Tibial nerve (tissue), 4 donors: ENCODE measurements around the gene CCDC149. TPM values are rescaled to one million over a fixed set of nuclear protein-coding genes. Genes with fewer than 3 reads are reported as not detected.

Source experiments
- DNase-seq, 2 donors: peaks; one replicate each; pipeline ENCODE4 v3.0.0-alpha.2; 2019; ENCODE audit warnings: low spot score in 2 of 2
- H3K27ac ChIP-seq, 4 donors: fragments of 200-600 bp; sonication (generic) in 3 of 4; one replicate each; pipeline ENCODE4 v1.5.1; 2017 to 2019; ENCODE audit warnings: mild to moderate bottlenecking in 1 of 4
- H3K27me3 ChIP-seq, 2 donors: fragments of 200-600 bp; sonication (generic) in 1 of 2; one replicate each; pipeline versions ENCODE4 v1.5.1 to v1.6.0; 2017 to 2019
- H3K36me3 ChIP-seq, 3 donors: fragments of 200-600 bp; sonication (generic); one replicate each; pipeline ENCODE4 v1.5.1; 2018 to 2019
- H3K4me1 ChIP-seq, 4 donors: fragments of 200-600 bp; sonication (generic) in 3 of 4; one replicate each; pipeline ENCODE4 v1.5.1; 2017 to 2019
- H3K4me3 ChIP-seq, 4 donors: fragments of 200-600 bp; sonication (generic) in 3 of 4; one replicate each; pipeline ENCODE4 v1.5.1; 2017 to 2019; ENCODE audit warnings: mild to moderate bottlenecking in 1 of 4, moderate library complexity in 1 of 4
- H3K9me3 ChIP-seq, 4 donors: fragments of 200-600 bp; sonication (generic) in 3 of 4; one replicate each; pipeline ENCODE4 v1.5.1; 2017 to 2019
- CTCF ChIP-seq, 5 experiments: fragments of 200-600 bp in 3 of 5; fragments of 450-650 bp in 2 of 5; sonication (generic) in 3 of 5; IDR thresholded peaks; one replicate each; pipeline ENCODE4 v1.5.1; 2016 to 2019; ENCODE audit warnings: antibody characterized with exemption in 5 of 5, mild to moderate bottlenecking in 3 of 5, moderate library complexity in 2 of 5
- EP300 ChIP-seq, 2 donors: sonication (generic); formaldehyde crosslinking; IDR thresholded peaks; one replicate each; pipeline ENCODE4 v1.6.1; 2017; ENCODE audit warnings: antibody characterized with exemption in 2 of 2, mild to moderate bottlenecking in 1 of 2
- POLR2A ChIP-seq, 2 donors: fragments of 450-650 bp; IDR thresholded peaks; one replicate each; pipeline ENCODE4 v1.6.1; 2017; ENCODE audit warnings: antibody characterized with exemption in 2 of 2, mild to moderate bottlenecking in 2 of 2, moderate library complexity in 2 of 2
- WGBS, 2 donors: methylation state at CpG; one replicate each; pipeline ENCODE4 v1.1.5; 2018; 5-methylcytosine and 5-hydroxymethylcytosine counted together
- total RNA-seq, 4 donors: library from RNA; depleted of rRNA; stranded (reverse); fragments of >200 nt; gene quantifications; one replicate each; pipeline ENCODE4 v1.1.0, GENCODE V29; 2016

CCDC149 gene
- total RNA-seq, 4 donors from 2014 or later = 12.2 to 31.2 (median 15.3) TPM

DNA sequence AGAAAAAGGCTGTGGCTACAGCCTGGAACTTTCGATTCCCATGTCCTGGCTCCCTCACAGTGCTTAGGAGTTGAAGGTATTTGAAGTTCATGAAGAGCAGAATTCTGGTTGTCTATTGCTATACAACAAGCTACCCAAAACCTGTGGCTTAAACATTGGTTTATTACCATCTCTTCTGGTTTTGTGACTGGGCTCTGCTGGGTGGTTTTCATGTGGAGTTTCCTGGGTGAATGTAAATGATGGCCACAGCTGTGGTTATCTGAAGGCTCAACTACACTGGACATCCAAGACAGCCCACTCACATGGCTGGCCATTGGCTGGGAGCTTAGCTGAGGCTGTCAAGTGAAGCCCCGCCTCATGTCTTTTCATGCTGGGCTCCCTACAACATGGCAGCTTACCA, 7.2 kb upstream of the CCDC149 start:
- no peaks in the 10 kb centered on the region for H3K4me1 ChIP-seq
- H3K9me3 ChIP-seq = peaks cover 0 to 7% (median 0%) of the 10 kb centered on the region in 4 donors
- WGBS, 2 donors = 97 to 98% methylated on average over 2 of the region's 2 CpGs

GRCh38 chr4:24917076-24917856, 4.4 kb upstream of the CCDC149 start:
- H3K9me3 ChIP-seq = peaks cover 0 to 7% (median 0%) of the 10 kb centered on the region in 4 donors
- 63 to 67% methylated on average over 20 of the region's 20 CpGs for WGBS, 2 donors
- H3K27me3 ChIP-seq = no peaks in the 10 kb centered on the region
- H3K27ac ChIP-seq = no peak overlapping the region
- TF ChIP-seq POLR2A (IDR thresholded peaks at IDR 0.05) = no peak
- TF ChIP-seq CTCF (IDR thresholded peaks at IDR 0.05) = no peak
- peaks cover 0 to 4% (median under 1%) of the 10 kb centered on the region in 4 donors for H3K4me1 ChIP-seq
- no peak overlapping the region for H3K4me3 ChIP-seq
- H3K36me3 ChIP-seq = no peaks in the 10 kb centered on the region
- no peak for DNase-seq

More for the DNA sequence above, 7.2 kb upstream of the CCDC149 start:
- no peaks in the 10 kb centered on the region for H3K27me3 ChIP-seq
- no peak overlapping the region for H3K27ac ChIP-seq
- H3K36me3 ChIP-seq = no peaks in the 10 kb centered on the region
- no peak overlapping the region for H3K4me3 ChIP-seq
- DNase-seq = no peak
- TF ChIP-seq CTCF (IDR thresholded peaks at IDR 0.05) (no peak), POLR2A (IDR thresholded peaks at IDR 0.05) (no peak), EP300 (IDR thresholded peaks at IDR 0.05) (no peak)

DNA sequence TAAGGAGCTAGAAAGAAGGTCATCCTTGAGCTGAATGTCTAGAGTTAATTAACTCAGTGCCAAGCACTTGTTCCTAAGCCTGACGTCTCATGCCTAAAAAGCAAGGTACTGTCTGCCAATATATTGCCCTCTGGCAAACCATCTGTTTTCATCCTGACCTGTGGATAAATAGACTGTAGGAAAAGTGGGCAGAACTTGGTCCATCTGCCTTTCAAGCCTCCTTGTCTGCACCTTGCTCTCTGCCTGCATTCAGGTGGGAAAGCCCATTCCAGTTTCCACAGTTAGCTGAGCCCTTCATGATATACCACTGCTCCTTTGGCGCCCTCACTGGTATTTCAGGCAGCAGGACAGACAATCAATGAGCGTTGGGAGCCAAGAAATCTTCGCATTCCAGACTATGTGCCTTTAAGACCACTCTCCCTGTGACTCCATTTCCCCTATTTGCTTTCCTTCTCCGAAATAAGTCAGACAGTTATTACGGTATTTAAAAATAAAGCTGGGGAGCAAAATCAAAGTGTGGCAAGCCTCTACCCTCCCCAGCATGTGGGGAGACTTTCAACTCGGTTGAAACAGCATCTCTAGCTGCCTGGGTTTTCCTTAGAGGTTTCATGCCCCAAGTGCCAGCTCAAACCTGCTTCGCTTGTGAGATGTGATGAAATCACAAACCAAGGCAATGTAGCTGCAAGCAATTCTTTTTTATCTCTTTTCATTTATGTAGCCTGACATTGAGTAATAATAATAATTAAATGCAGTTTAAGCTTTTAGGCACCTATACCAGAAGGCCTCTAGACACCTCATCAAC, 2.5 kb upstream of the CCDC149 start:
- TF ChIP-seq EP300 (IDR thresholded peaks at IDR 0.05) (no peak), CTCF (IDR thresholded peaks at IDR 0.05) (no peak), POLR2A (IDR thresholded peaks at IDR 0.05) (no peak)
- peaks cover 0 to 10% (median 6%) of the 10 kb centered on the region in 4 donors for H3K4me1 ChIP-seq
- no peaks in the 10 kb centered on the region for H3K27me3 ChIP-seq
- WGBS, 2 donors = 69 to 75% methylated on average over 8 of the region's 8 CpGs
- peaks cover 0 to 6% (median 0%) of the 10 kb centered on the region in 4 donors for H3K9me3 ChIP-seq
- peaks cover 0 to 10% (median 0%) of the 10 kb centered on the region in 3 donors for H3K36me3 ChIP-seq
- H3K4me3 ChIP-seq = no peak overlapping the region
- DNase-seq = no peak
- H3K27ac ChIP-seq = no peak overlapping the region

DNA sequence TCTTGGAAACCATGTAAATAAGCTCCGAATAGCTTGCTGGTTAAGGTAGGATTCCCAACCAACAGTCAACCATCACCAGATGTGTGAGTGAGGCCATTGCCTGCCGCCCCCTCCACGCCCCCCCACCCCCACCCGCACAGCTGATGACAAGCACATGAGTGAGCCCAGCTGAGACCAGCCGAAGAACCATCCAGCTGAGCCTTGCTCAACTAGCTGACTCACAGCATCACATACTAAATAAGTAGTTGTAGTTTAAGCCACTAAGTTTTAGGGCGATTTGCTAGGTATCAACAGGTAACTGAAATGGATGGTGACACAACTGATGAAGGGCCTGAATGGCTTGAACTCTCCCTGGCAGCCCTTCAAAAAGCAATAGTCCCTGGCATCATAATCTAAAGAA, 1.6 kb upstream of the CCDC149 start:
- DNase-seq = no peak
- peaks cover 0 to 19% (median 0%) of the 10 kb centered on the region in 3 donors for H3K36me3 ChIP-seq
- H3K9me3 ChIP-seq = peaks cover 0 to 5% (median 0%) of the 10 kb centered on the region in 4 donors
- H3K27me3 ChIP-seq = no peaks in the 10 kb centered on the region
- H3K27ac ChIP-seq = no peak overlapping the region
- H3K4me3 ChIP-seq = no peak overlapping the region
- TF ChIP-seq EP300 (IDR thresholded peaks at IDR 0.05) (no peak), CTCF (IDR thresholded peaks at IDR 0.05) (no peak), POLR2A (IDR thresholded peaks at IDR 0.05) (no peak)
- 88 to 93% methylated on average over 6 of the region's 6 CpGs for WGBS, 2 donors
- H3K4me1 ChIP-seq = peaks cover 0 to 10% (median 6%) of the 10 kb centered on the region in 4 donors

- TF ChIP-seq POLR2A (IDR thresholded peaks at IDR 0.05) (no peak), CTCF (IDR thresholded peaks at IDR 0.05) (no peak), EP300 (IDR thresholded peaks at IDR 0.05) (no peak)
- DNase-seq = no peak
- H3K27me3 ChIP-seq = no peaks in the 10 kb centered on the region
- peaks cover 0 to 5% (median 0%) of the 10 kb centered on the region in 4 donors for H3K9me3 ChIP-seq
- H3K27ac ChIP-seq = peak overlapping the region; percentile 84 to 97 (median 90)
- H3K36me3 ChIP-seq = peaks cover 0 to 32% (median 0%) of the 10 kb centered on the region in 3 donors
- H3K4me3 ChIP-seq = peak overlapping the region; percentile 43 to 75 (median 54)
- WGBS, 2 donors = 17% methylated on average over 24 of the region's 25 CpGs
- H3K4me1 ChIP-seq = peaks cover 0 to 10% (median 6%) of the 10 kb centered on the region in 4 donors
Measured at GRCh38 chr4:24913119-24913485, 260 bp upstream of the CCDC149 start.
